Liver (tissue), 9 donors: Measurements from ENCODE around the gene CADM2. TPM values are rescaled to one million over a fixed set of nuclear protein-coding genes. Genes with fewer than 3 reads are reported as not detected.

Experiments used
- DNase-seq: peaks from one replicate; pipeline ENCODE4 v3.0.0-alpha.2; 2017; ENCODE audit warnings: low spot score
- H3K27ac ChIP-seq, 2 donors: one replicate each; pipeline ENCODE4 v1.7.0; 2013; ENCODE audit warnings: inconsistent platforms in 2 of 2, low read length in 2 of 2, control low read depth in 1 of 2, low read depth in 1 of 2, mild to moderate bottlenecking in 1 of 2
- H3K27me3 ChIP-seq, 4 donors: one replicate each; pipeline versions ENCODE4 v1.6.1 to v1.7.0; 2013; ENCODE audit warnings: low read length in 3 of 4, inconsistent platforms in 1 of 4, mild to moderate bottlenecking in 1 of 4, moderate library complexity in 1 of 4; ENCODE audit not compliant: control insufficient read depth in 4 of 4, insufficient read depth in 4 of 4
- H3K36me3 ChIP-seq, 4 donors: one replicate each; pipeline versions ENCODE4 v1.6.1 to v1.7.0; 2013; ENCODE audit warnings: low read length in 3 of 4, mild to moderate bottlenecking in 3 of 4, low read depth in 1 of 4, moderate library complexity in 1 of 4; ENCODE audit not compliant: control insufficient read depth in 4 of 4, insufficient read depth in 3 of 4
- H3K4me1 ChIP-seq, 4 donors: one replicate each; pipeline versions ENCODE4 v1.6.1 to v1.7.0; 2013; ENCODE audit warnings: low read length in 3 of 4, mild to moderate bottlenecking in 3 of 4, moderate library complexity in 1 of 4; ENCODE audit not compliant: control insufficient read depth in 4 of 4, insufficient read depth in 4 of 4
- H3K4me3 ChIP-seq, 3 donors: one replicate each; pipeline versions ENCODE4 v1.6.1 to v1.7.0; 2013; ENCODE audit warnings: low read length in 3 of 3, control low read depth in 1 of 3, low read depth in 1 of 3, mild to moderate bottlenecking in 1 of 3
- H3K9ac ChIP-seq, 2 donors: one replicate each; pipeline ENCODE4 v1.7.0; 2013; ENCODE audit warnings: low read length in 2 of 2, mild to moderate bottlenecking in 2 of 2, moderate library complexity in 2 of 2, control low read depth in 1 of 2, low read depth in 1 of 2
- H3K9me3 ChIP-seq, 4 donors: one replicate each; pipeline versions ENCODE4 v1.6.1 to v1.7.0; 2013; ENCODE audit warnings: low read length in 3 of 4; ENCODE audit not compliant: control insufficient read depth in 4 of 4
- EGR1 ChIP-seq, 2 donors: IDR thresholded peaks; 2 replicates each; pipeline ENCODE4 v1.6.1; 2016 to 2018; ENCODE audit warnings: antibody characterized with exemption in 2 of 2, low read depth in 2 of 2
- FOXA1 ChIP-seq: IDR thresholded peaks from 2 replicates; pipeline ENCODE4 v1.6.1; 2016; ENCODE audit warnings: antibody characterized with exemption
- FOXA2 ChIP-seq: IDR thresholded peaks from 2 replicates; pipeline ENCODE4 v1.6.1; 2016; ENCODE audit warnings: antibody characterized with exemption
- GABPA ChIP-seq, 2 donors: IDR thresholded peaks in 1 of 2; conservative IDR thresholded peaks in 1 of 2; 2 replicates each; pipeline ENCODE4 v1.6.1; 2016; ENCODE audit warnings: antibody characterized with exemption in 2 of 2, mild to moderate bottlenecking in 1 of 2, moderate library complexity in 1 of 2
- HNF4A ChIP-seq, 2 donors: conservative IDR thresholded peaks; 2 replicates each; pipeline ENCODE4 v1.6.1; 2016; ENCODE audit warnings: antibody characterized with exemption in 2 of 2, mild to moderate bottlenecking in 2 of 2
- JUND ChIP-seq, 2 donors: IDR thresholded peaks; 2 replicates each; pipeline ENCODE4 v1.6.1; 2016; ENCODE audit warnings: antibody characterized with exemption in 2 of 2
- NR2F2 ChIP-seq: IDR thresholded peaks from 2 replicates; pipeline ENCODE4 v1.6.1; 2016; ENCODE audit warnings: antibody characterized with exemption
- RAD21 ChIP-seq, 2 donors: IDR thresholded peaks; 2 replicates each; pipeline ENCODE4 v1.6.1; 2016; ENCODE audit warnings: antibody characterized with exemption in 2 of 2, mild to moderate bottlenecking in 2 of 2
- RXRA ChIP-seq, 2 donors: IDR thresholded peaks; 2 replicates each; pipeline ENCODE4 v1.6.1; 2017 to 2018; ENCODE audit warnings: antibody characterized with exemption in 2 of 2, mild to moderate bottlenecking in 1 of 2
- TAF1 ChIP-seq: conservative IDR thresholded peaks from 2 replicates; pipeline ENCODE4 v1.6.1; 2016; ENCODE audit warnings: antibody characterized with exemption, mild to moderate bottlenecking
- YY1 ChIP-seq: IDR thresholded peaks from 2 replicates; pipeline ENCODE4 v1.6.1; 2016; ENCODE audit warnings: antibody characterized with exemption, mild to moderate bottlenecking
- WGBS: extraction: QIAGEN DNeasy Blood & Tissue Kit; methylation state at CpG from one replicate; pipeline ENCODE4 v1.1.7; 2013; 5-methylcytosine and 5-hydroxymethylcytosine counted together
- polyA plus RNA-seq, 2 donors: library from polyadenylated mRNA; stranded (reverse) in 1 of 2; unstranded in 1 of 2; fragments of 200-250 nt in 1 of 2; fragments of >200 nt in 1 of 2; fragmentation: Nextera tagmentation in 1 of 2; extraction: Ambion mirVana in 1 of 2; gene quantifications; one replicate each; pipeline versions ENCODE4 v1.2.1 to v1.2.3, GENCODE V29; 2013 to 2015
- total RNA-seq, 2 donors: library from RNA; depleted of rRNA; stranded (reverse); fragments of >200 nt; gene quantifications; one replicate each; pipeline ENCODE4 v1.2.3, GENCODE V29; 2014
- TF ChIP-seq, protein P1 (sequence below): IDR thresholded peaks from 2 replicates; pipeline ENCODE4 v1.6.1; 2016; ENCODE audit warnings: antibody characterized with exemption
- TF ChIP-seq, protein P2 (sequence below): IDR thresholded peaks from 2 replicates; pipeline ENCODE4 v1.6.1; 2016; ENCODE audit warnings: antibody characterized with exemption
- TF ChIP-seq, protein P3 (sequence below): IDR thresholded peaks from 2 replicates; pipeline ENCODE4 v1.6.1; 2016; ENCODE audit warnings: antibody characterized with exemption
- TF ChIP-seq, protein P4 (sequence below): fragments of 150-350 bp; IDR thresholded peaks from 2 replicates; pipeline ENCODE4 v1.5.1; 2017; ENCODE audit warnings: improper control_type of control experiment, low read depth, low read length; ENCODE audit not compliant: missing input control
- TF ChIP-seq, protein P5 (sequence below): IDR thresholded peaks from 2 replicates; pipeline ENCODE4 v1.6.1; 2016; ENCODE audit warnings: antibody characterized with exemption, mild to moderate bottlenecking
- donor health status: healthy.
- donor health status: healthy.
- donor health status: healthy.
- donor health status: healthy.
- donor health status: healthy.

CADM2 gene
- total and polyA plus RNA-seq, 4 donors, result 0.35 to 0.92 (median 0.51) TPM

DNA sequence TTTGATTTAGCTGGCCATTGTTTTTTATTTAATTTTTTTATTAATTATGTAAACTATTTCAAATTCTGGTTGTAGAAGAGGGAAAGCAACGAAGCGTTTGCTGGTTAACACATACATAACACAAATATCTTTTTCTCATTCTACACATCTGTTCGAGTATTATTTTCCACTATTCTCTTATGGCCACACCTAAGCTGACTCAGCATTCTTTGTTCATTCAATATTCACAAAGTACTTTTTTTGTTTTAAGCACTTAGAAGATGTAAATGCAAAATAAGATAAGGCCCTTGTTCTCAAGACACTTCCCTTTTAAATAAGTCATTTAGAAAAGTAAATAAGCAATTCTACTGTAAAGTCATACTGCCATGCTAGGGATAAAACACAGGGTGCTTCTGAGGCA is 45.4 kb downstream of the CADM2 start:
- H3K27ac ChIP-seq, result no peak overlapping the region
- H3K27me3 ChIP-seq, result no peaks in the 10 kb centered on the region
- no peak for DNase-seq
- 90% methylated on average over 3 of the region's 3 CpGs for WGBS
- TF ChIP-seq, protein P1, sequence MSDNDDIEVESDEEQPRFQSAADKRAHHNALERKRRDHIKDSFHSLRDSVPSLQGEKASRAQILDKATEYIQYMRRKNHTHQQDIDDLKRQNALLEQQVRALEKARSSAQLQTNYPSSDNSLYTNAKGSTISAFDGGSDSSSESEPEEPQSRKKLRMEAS, result no peak
- TF ChIP-seq, protein P2, sequence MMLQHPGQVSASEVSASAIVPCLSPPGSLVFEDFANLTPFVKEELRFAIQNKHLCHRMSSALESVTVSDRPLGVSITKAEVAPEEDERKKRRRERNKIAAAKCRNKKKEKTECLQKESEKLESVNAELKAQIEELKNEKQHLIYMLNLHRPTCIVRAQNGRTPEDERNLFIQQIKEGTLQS, result no peak
- TF ChIP-seq FOXA2 (no peak), EGR1 (IDR thresholded peaks at IDR 0.05; ENCODE audit: low read depth in 2 of 2) (no peak), RAD21 (IDR thresholded peaks at IDR 0.05) (no peak), GABPA (IDR thresholded peaks at IDR 0.05 in 1 of 2, conservative IDR thresholded peaks at IDR 0.05 in 1 of 2) (no peak), NR2F2 (no peak), TAF1 (no peak), YY1 (no peak), HNF4A (conservative IDR thresholded peaks at IDR 0.05) (no peak), RXRA (IDR thresholded peaks at IDR 0.05) (no peak), JUND (IDR thresholded peaks at IDR 0.05) (no peak), FOXA1 (no peak)
- TF ChIP-seq, protein P3, sequence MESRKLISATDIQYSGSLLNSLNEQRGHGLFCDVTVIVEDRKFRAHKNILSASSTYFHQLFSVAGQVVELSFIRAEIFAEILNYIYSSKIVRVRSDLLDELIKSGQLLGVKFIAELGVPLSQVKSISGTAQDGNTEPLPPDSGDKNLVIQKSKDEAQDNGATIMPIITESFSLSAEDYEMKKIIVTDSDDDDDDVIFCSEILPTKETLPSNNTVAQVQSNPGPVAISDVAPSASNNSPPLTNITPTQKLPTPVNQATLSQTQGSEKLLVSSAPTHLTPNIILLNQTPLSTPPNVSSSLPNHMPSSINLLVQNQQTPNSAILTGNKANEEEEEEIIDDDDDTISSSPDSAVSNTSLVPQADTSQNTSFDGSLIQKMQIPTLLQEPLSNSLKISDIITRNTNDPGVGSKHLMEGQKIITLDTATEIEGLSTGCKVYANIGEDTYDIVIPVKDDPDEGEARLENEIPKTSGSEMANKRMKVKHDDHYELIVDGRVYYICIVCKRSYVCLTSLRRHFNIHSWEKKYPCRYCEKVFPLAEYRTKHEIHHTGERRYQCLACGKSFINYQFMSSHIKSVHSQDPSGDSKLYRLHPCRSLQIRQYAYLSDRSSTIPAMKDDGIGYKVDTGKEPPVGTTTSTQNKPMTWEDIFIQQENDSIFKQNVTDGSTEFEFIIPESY, result no peak
- TF ChIP-seq, protein P4, sequence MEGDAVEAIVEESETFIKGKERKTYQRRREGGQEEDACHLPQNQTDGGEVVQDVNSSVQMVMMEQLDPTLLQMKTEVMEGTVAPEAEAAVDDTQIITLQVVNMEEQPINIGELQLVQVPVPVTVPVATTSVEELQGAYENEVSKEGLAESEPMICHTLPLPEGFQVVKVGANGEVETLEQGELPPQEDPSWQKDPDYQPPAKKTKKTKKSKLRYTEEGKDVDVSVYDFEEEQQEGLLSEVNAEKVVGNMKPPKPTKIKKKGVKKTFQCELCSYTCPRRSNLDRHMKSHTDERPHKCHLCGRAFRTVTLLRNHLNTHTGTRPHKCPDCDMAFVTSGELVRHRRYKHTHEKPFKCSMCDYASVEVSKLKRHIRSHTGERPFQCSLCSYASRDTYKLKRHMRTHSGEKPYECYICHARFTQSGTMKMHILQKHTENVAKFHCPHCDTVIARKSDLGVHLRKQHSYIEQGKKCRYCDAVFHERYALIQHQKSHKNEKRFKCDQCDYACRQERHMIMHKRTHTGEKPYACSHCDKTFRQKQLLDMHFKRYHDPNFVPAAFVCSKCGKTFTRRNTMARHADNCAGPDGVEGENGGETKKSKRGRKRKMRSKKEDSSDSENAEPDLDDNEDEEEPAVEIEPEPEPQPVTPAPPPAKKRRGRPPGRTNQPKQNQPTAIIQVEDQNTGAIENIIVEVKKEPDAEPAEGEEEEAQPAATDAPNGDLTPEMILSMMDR, result no peak
- TF ChIP-seq, protein P5, sequence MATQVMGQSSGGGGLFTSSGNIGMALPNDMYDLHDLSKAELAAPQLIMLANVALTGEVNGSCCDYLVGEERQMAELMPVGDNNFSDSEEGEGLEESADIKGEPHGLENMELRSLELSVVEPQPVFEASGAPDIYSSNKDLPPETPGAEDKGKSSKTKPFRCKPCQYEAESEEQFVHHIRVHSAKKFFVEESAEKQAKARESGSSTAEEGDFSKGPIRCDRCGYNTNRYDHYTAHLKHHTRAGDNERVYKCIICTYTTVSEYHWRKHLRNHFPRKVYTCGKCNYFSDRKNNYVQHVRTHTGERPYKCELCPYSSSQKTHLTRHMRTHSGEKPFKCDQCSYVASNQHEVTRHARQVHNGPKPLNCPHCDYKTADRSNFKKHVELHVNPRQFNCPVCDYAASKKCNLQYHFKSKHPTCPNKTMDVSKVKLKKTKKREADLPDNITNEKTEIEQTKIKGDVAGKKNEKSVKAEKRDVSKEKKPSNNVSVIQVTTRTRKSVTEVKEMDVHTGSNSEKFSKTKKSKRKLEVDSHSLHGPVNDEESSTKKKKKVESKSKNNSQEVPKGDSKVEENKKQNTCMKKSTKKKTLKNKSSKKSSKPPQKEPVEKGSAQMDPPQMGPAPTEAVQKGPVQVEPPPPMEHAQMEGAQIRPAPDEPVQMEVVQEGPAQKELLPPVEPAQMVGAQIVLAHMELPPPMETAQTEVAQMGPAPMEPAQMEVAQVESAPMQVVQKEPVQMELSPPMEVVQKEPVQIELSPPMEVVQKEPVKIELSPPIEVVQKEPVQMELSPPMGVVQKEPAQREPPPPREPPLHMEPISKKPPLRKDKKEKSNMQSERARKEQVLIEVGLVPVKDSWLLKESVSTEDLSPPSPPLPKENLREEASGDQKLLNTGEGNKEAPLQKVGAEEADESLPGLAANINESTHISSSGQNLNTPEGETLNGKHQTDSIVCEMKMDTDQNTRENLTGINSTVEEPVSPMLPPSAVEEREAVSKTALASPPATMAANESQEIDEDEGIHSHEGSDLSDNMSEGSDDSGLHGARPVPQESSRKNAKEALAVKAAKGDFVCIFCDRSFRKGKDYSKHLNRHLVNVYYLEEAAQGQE, result no peak
- H3K36me3 ChIP-seq, result no peaks in the 10 kb centered on the region
- H3K9me3 ChIP-seq, result no peaks in the 10 kb centered on the region
- no peak overlapping the region for H3K9ac ChIP-seq
- no peak overlapping the region for H3K4me3 ChIP-seq
- H3K4me1 ChIP-seq, result peaks cover 4 to 18% (median 7%) of the 10 kb centered on the region in 4 donors

DNA sequence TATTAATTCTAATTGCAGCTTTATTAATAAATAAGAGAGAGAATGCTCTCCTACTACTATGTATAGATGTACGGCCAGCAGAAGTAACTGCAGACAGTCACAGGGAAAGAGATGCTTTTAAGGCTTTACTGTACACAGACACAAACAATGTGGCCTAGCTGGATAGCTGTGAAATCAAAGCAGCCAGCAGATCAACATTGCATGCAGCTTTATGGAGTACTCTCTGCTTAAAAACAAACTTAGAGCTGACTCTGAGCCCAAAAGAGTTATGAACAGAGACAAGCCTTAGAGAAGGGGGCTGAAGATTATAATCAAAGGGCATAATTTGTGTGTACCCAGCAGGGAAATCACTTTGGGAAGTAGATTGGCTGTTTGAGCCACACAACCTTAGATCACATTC is 47.2 kb downstream of the CADM2 start:
- WGBS, result 79% methylated on average over 1 of the region's 1 CpG

More for the DNA sequence above, 47.2 kb downstream of the CADM2 start:
- Histone ChIP-seq H3K27ac (no peak overlapping the region), H3K9ac (no peak overlapping the region), H3K36me3 (no peaks in the 10 kb centered on the region), H3K27me3 (no peaks in the 10 kb centered on the region), H3K4me1 (peaks cover 0 to 18% (median 7%) of the 10 kb centered on the region in 4 donors), H3K4me3 (no peak overlapping the region), H3K9me3 (no peaks in the 10 kb centered on the region)
- TF ChIP-seq JUND (IDR thresholded peaks at IDR 0.05), result no peak
- DNase-seq, result no peak
